Measurements from ENCODE around the gene CELSR1.

CELSR1 gene

GRCh38 chr22:46352691-46353386 is 184.6 kb downstream of the CELSR1 start:
- no peak for DNase-seq (ENCODE audit: low read depth in 2 of 2)

DNA sequence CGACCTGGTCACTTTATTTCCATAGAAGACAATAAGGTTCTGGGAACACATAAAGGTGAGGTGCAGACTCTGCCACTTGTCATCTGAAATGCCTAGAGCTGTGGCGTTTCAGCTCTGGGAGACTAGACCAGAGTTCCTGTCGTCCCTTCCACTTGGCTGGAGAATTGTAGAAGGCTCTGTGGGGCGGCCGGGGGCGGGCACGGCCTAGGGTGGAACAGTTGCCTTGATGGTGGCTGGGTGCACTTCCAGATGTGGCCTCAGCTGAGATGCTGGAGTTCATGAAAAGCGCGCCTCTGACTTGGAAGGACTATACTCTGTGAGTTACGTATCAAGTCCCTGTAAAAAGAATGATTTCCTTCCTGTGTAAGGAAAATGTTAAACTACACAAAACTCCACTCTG is 185.1 kb downstream of the CELSR1 start:
- no peak for DNase-seq (ENCODE audit: low read depth in 2 of 2)

DNA sequence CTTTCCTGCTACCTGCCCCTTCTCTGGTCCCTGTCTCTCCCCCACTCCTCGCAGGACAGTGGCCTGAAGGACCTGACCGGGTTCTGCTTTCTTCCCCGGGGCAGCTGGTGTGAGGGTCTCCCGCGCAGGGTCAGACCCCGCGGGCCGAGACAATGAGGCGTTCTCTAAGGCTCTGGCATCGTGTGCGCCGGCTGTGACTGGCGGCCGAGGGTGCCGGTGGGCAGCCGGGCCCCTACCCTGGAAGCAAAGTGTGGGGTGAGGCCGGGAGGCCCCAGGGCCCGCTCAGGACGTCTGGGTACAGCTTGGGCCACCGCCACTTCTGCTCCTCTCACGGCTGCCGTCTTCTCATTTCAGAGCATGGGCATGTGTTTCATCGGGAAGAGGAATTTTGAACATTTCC is 185.7 kb downstream of the CELSR1 start:
- no peak for DNase-seq (ENCODE audit: low read depth in 2 of 2)

- DNase-seq (ENCODE audit: low read depth in 2 of 2) = no peak
Measured at GRCh38 chr22:46351131-46351735, 186.2 kb downstream of the CELSR1 start.

- DNase-seq (ENCODE audit: low read depth in 2 of 2) = no peak
Measured at GRCh38 chr22:46350646-46351045, 186.8 kb downstream of the CELSR1 start.

DNA sequence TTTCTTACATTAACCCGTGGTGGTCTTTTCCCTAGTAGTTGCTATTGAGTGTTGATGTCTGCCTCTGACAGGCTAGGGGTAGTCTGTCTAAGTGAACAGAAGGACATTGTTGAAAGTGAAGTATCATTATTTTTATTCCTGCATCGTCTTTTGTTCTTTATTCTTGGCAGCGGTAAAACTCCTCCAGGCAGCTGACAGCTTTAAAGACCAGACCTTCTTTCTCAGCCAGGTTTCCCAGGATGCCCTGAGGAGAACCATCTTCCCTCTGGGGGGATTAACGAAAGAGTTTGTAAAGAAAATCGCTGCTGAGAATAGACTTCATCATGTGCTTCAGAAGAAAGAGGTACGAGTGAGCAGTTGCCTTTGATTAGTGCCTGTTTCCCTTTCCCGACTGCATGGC is 187.3 kb downstream of the CELSR1 start:
- DNase-seq (ENCODE audit: low read depth in 2 of 2) = no peak

DNA sequence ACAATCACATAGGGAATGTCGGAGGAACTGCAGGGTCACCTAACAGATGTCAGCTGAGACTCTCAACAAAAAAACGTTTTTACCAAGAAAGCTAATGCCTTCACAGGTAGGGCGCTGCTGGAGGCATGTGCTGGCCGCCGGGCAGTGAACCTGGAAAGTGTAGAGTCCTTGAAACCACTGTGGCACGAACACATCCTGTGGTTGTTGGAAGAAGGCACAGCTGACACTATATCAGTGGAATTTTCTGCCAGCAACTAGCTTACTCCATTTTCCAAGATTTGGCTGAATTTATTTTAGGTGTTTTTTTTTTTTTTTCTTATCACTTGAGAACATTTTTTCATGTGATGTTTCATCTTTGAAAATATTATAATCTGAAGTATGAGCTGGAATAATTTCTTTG is 187.7 kb downstream of the CELSR1 start:
- DNase-seq (ENCODE audit: low read depth in 2 of 2) = no peak

- no peak for DNase-seq (ENCODE audit: low read depth in 2 of 2)
Measured at GRCh38 chr22:46349238-46349637, 188.2 kb downstream of the CELSR1 start.

- DNase-seq (ENCODE audit: low read depth in 2 of 2) = no peak
Measured at GRCh38 chr22:46348099-46348695, 189.2 kb downstream of the CELSR1 start.

DNA sequence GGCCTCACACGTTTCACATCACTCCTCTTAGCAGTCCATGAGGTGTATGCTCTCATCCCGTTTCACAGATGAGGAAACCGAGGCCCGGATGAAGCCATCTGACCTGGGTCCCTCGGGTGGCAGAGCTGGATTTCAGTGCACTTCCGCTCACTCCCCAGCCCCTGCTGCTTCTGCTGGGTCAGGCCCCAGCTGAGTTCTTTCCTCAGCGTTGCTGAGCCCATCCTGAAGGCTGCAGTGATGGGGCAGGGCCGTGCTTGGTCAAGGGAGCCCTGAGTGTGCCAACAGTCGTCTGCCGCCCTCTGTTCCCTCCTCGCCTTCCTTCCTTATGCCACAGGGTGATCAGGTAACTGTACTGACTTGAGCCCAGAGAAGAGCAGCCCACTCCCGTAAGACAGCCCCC is 189.8 kb downstream of the CELSR1 start:
- DNase-seq (ENCODE audit: low read depth in 2 of 2) = no peak

GRCh38 chr22:46346680-46347405 is 190.6 kb downstream of the CELSR1 start:
- no peak for DNase-seq (ENCODE audit: low read depth in 2 of 2)

GRCh38 chr22:46340676-46341075 is 196.7 kb downstream of the CELSR1 start:
- DNase-seq (ENCODE audit: low read depth in 2 of 2) = no peak

- no peak for DNase-seq (ENCODE audit: low read depth in 2 of 2)
Measured at GRCh38 chr22:46339956-46340355, 197.5 kb downstream of the CELSR1 start.

- DNase-seq (ENCODE audit: low read depth in 2 of 2) = no peak
Measured at GRCh38 chr22:46338636-46339035, 198.8 kb downstream of the CELSR1 start.

DNA sequence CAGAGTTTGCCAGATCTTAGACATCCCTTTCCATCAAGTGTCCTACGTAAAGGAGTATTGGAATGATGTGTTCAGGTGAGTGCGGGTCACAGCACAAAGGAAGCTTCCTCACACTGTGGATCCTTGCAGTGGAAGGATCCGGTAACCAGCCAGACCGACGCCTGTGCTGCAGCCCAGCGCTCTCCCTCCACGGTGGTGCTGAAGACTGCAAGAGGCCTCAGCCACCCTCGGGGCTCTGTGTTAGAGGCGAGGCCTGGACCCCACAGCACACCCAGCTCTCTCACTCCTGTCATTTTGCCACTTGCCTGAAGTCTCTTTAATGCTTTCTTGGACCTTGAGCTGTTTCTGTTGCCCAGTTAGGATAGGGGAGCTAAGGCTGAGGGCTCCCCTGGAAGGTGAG is 199.6 kb downstream of the CELSR1 start:
- no peak for DNase-seq (ENCODE audit: low read depth in 2 of 2)

GRCh38 chr22:46336119-46337078 is 201.0 kb downstream of the CELSR1 start:
- no peak for DNase-seq (ENCODE audit: low read depth in 2 of 2)

DNA sequence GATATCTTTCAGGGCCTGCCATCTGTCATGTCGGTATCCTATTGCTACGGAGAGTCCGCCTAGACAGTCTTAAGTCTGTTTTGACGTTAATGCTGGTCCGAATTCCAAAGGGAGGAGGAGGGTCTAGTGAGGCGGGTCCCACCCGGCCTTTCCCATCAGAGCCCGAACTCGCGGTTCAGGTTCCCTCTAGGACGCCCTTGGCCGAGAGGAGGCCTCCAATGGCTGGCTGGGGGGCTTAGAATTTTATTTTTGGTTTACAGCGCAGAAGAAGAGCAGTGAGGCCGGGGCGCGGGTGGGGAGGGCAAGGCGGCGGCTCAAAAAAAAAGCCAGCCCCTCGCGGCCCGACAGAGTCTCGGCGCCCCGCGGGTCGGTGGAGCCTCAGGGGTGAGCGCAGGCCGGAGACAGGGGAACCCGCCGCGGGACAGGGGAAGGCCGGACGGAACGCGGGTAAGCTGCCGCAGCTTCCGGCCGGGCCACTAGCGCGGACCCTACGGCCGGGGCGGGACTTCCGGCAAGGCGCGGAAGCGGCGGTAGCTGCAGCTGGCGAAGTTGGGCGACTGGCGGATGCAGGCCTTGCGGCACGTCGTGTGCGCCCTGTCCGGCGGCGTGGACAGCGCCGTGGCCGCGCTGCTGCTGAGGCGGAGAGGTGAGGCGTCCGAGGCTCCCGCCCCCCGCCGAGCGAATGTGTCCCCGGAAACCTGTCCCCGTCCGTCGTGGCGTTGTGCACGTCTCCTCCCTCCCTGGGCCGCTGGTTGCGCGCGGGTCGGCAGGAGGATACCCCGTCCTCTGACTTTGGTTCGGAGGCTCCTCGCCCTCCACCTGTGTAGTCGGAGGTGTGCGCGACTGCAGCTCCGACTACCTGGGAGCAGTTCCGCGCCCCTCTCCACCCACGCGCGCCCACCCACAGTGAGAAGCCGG is 202.0 kb downstream of the CELSR1 start, which contains the start of gene TRMU:
TSS of gene TRMU (plus strand) at position 514 of the 918 bp plus-strand sequence. CDS start at position 565, 51 bp downstream.
- DNase-seq (ENCODE audit: low read depth in 2 of 2) = peak; percentile 55 to 65

GRCh38 chr22:46331496-46331895 is 205.9 kb downstream of the CELSR1 start:
- DNase-seq (ENCODE audit: low read depth in 2 of 2) = no peak

DNA sequence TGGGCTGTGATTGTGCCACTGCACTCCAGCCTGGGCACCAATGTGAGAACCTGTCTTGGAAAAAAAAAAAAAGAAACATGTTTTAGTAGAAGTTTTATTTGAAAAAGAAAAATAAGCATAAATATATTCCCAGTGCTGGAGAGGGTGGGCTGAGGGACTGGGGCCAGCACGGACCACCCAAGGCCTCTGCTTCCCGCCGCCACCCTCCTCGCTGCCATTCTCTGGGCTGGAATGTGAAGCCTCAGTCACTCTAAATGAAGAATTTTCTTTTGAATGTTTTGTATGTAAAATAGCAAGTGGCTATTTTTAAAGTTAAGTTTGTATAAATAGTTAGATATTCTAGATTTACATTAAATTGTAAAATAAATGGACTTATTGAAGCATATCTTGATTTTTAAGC is 207.0 kb downstream of the CELSR1 start:
- DNase-seq (ENCODE audit: low read depth in 2 of 2) = no peak

DNA sequence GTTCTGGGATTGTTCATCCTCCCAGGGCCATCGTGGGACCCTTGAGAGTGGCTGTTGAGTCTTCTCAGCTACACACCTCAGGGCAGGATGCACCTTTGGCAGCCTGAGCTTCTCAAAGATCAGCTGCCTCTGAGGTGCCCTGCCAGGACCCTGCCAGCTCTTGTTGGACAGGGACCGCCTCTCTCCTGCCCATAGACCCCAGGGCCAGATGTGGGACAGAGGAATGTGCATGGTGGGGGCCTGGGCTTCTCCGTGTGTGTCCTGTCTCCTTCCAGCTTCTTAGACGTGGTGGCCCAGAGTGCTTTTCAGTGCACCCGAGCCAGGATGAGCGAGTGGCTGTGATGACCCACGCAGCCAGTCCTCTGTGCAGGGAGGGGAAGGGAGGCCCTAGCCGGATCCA is 207.8 kb downstream of the CELSR1 start:
- no peak for DNase-seq (ENCODE audit: low read depth in 2 of 2)

Measured in activated CD4-positive, alpha-beta T cell treated with anti-CD3 and anti-CD28 coated beads for 24 hours (primary cell).